Cardiac septum (tissue), 1 donor: ENCODE data around the gene GRM2. TPM values are rescaled to one million over a fixed set of nuclear protein-coding genes. Genes with fewer than 3 reads are reported as not detected.
A peak's percentile ranks its signal among the peaks of the same experiment; 100 is the strongest.

Experiments used
- DNase-seq: peaks from one replicate; pipeline ENCODE4 v3.0.0-alpha.2; 2020; ENCODE audit warnings: low spot score
- intact Hi-C: fragments of 100-400 bp; cut with DNase I; formaldehyde crosslinking; loops from one replicate; pipeline ENCODE4 v1.14.0; 2022
- long read RNA-seq: library from polyadenylated mRNA; unstranded; transcript quantifications from one replicate; pipeline ENCODE4 v2.0.0, GENCODE V29; 2021
- total RNA-seq: library from RNA; stranded (reverse); fragmentation: NEBNext Ultra II Directional; extraction: Animal tissue kit (Norgen Biotek cat#: 25700); gene quantifications from one replicate; pipeline ENCODE4 v1.2.1, GENCODE V29; 2021
- donor health status: DM: no; HTN: no; CAD: no.

The GRM2 gene
- total RNA-seq: 0.30 TPM
- long read RNA-seq: 0 reads

- DNase-seq: peak; percentile 87
- intact Hi-C loops: no loop called here
Measured at GRCh38 chr3:51706788-51707731, at the start of gene GRM2. Gene GRM2 (plus strand): TSS chr3:51707068. CDS start chr3:51708984, 1,916 bp downstream.

GRCh38 chr3:51657234-51657633 is 49.6 kb upstream of the GRM2 start:
- DNase-seq: no peak
- intact Hi-C loops: no loop called here

GRCh38 chr3:51659942-51660341 is 46.9 kb upstream of the GRM2 start:
- intact Hi-C loops: no loop called here
- no peak for DNase-seq

GRCh38 chr3:51662456-51662855 is 44.4 kb upstream of the GRM2 start:
- intact Hi-C loops: no loop called here
- DNase-seq: no peak

GRCh38 chr3:51668756-51669155 is 38.1 kb upstream of the GRM2 start:
- intact Hi-C loops: no loop called here
- DNase-seq: no peak

GRCh38 chr3:51669241-51670052 is 37.4 kb upstream of the GRM2 start:
- intact Hi-C loops: loop anchor here (2.0 to 5.0 kb wide), 3 partner anchors 17 to 169 kb away; partner anchors contain the start of genes DCAF1 and RAD54L2
- peak; percentile 91 for DNase-seq

- DNase-seq: peak; percentile 50
- intact Hi-C loops: loop anchor here (2.0 to 5.0 kb wide), 3 partner anchors 17 to 169 kb away; partner anchors contain the start of genes DCAF1 and RAD54L2
Measured at GRCh38 chr3:51670053-51670822, 36.6 kb upstream of the GRM2 start.

GRCh38 chr3:51670823-51671733 is 35.8 kb upstream of the GRM2 start, which contains the start of gene TEX264:
Gene TEX264 (plus strand): TSS chr3:51671252. CDS start chr3:51674305, 3,053 bp downstream.
- intact Hi-C loops: loop anchor here (2.0 to 5.0 kb wide), 3 partner anchors 16 to 170 kb away; partner anchors contain the start of genes DCAF1 and RAD54L2
- DNase-seq: peak; percentile 97

- DNase-seq: peak; percentile 84
- intact Hi-C loops: loop anchor here (2.0 to 5.0 kb wide), 3 partner anchors 15 to 171 kb away; partner anchors contain the start of genes DCAF1 and RAD54L2
Measured at GRCh38 chr3:51671734-51672475, 35.0 kb upstream of the GRM2 start.

GRCh38 chr3:51673181-51673801 is 33.6 kb upstream of the GRM2 start:
- intact Hi-C loops: loop anchor here (5.0 kb wide), 1 partner anchor 136 kb away; the partner anchor contains the start of gene RAD54L2
- peak; percentile 71 for DNase-seq

GRCh38 chr3:51673802-51674654 is 32.8 kb upstream of the GRM2 start:
- DNase-seq: peak; percentile 71
- intact Hi-C loops: loop anchor here (5.0 kb wide), 1 partner anchor 137 kb away; the partner anchor contains the start of gene RAD54L2

GRCh38 chr3:51675201-51675611 is 31.7 kb upstream of the GRM2 start:
- DNase-seq: no peak
- intact Hi-C loops: no loop called here

- DNase-seq: no peak
- intact Hi-C loops: no loop called here
Measured at GRCh38 chr3:51676102-51676640, 30.7 kb upstream of the GRM2 start.

GRCh38 chr3:51677358-51677757 is 29.5 kb upstream of the GRM2 start:
- no peak for DNase-seq
- intact Hi-C loops: no loop called here

GRCh38 chr3:51678186-51678585 is 28.7 kb upstream of the GRM2 start:
- intact Hi-C loops: no loop called here
- no peak for DNase-seq

- no peak for DNase-seq
- intact Hi-C loops: no loop called here
Measured at GRCh38 chr3:51678641-51679040, 28.2 kb upstream of the GRM2 start.
